Skeletal muscle cell (primary cell): ENCODE measurements around the gene RABL2B.
"Not testable (repeated sequence)": the region's sequence is repeated elsewhere in the genome, so short reads cannot be mapped to it uniquely, and the experiment has no call there.

Experiments used
- DNase-seq: peaks from one replicate; pipeline ENCODE4 v3.0.0-alpha.2; 2010; ENCODE audit warnings: low read depth
- H3K4me3 ChIP-seq: 2 replicates; pipeline ENCODE4 v1.5.1; 2011; ENCODE audit warnings: low read depth, mild to moderate bottlenecking, control low read depth, low read length, moderate library complexity

Gene RABL2B

DNA sequence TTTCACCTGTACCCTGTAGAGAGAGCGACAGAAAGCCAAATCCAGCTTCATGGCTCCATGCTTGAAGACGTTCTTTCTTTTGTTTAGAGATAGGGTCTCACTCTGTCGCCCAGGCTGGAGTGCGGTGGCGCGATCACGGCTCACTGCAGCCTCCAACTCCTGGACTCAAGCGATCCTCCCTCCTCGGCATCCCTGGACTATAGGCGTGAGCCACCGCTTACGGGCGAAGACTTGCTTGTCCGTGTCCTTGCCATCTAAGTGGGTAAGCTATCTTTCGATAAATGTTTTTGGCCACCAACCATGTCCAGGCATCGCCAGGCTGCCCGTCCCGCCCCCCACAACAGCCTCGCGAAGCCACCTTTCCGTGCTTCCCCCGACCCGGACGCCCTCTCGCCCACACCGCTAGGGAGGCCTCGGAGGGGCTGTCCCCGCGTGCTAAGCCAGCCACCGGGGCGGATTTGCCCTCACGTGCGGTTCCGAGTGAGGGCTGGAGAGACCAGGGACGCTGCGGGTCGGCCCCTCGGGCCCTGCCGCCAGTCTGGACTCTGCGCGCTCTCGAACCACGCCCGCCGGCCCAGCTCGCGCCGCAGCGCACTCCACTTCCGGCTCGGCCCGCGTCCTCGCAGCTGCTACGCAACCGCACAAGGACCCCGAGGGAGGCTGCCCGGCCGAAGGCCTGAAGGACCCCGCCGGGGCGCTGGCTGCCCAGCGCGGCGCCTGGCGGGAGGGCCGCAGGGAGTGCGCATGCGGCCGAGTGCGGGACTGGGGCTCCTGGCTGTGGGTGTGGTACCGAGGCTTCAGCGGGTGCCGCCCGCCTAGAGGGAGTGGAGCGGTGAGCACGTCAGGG, at the start of gene RABL2B:
RABL2B (minus strand) TSS at position 604 of the 847 bp plus-strand sequence. CDS start 1,342 bp downstream, outside the sequence.
- peak; percentile 57 for DNase-seq
- H3K4me3 ChIP-seq: peak within 1 kb of the TSS; percentile 52

DNA sequence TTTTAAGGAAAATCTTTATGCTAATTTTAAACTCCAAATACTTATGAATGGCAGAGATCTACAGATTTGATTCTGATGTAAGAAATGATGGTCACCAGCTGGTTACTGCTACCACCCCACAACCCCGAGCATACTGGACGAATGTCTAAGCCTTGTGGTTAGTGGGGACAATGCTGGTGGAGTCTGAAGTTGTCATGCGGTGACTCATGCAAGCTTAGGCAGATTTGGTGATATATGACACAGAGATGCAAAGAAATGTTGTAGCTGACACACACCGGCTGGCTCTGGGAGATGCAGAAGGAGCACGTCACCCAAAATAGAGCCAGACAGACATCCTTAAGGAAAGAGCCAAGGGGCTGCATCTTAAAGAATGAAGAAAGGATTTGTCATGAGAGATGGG, 3.5 kb upstream of the RABL2B start:
- H3K4me3 ChIP-seq, DNase-seq: not testable (repeated sequence)

DNA sequence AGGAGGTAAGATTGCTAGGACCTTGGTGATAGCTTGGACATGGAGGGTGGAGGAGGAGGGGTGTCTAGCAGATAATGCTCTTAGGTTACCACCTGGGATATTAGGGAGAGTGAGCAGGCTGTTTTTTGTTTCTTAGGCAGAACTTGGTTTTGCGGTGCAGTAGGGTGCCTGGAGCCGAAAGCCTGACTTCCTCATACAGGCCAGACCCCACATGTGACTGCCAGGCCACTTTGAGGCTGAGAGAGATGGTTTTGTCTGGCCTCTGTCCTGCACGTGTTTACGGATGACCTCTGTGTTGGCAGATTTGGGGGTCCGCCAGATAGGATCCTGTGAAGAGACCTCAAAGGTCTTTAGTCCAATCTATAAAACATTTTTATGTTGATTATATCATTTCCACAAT, 1.9 kb upstream of the RABL2B start:
- DNase-seq, H3K4me3 ChIP-seq: not testable (repeated sequence)

DNA sequence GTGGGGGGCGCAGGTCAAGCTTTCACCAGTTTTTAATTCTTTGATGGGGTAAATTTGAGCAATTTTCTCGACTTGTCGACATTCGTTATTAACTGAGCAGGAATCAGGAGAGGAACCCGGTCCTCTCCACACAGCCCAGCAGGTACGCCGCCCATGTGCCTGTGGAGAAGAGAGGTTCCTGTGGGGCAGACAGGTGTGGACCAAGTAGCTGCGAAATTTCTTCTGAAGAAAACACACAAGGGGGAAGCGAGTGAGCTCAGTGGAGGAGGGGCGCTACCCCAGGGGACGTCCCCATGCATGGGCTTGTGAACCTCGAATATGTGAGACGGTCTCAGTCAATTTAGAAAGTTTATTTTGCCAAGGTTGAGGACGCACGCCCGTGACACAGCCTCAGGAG, 442 bp upstream of the RABL2B start:
- peak overlapping the region; percentile 51 for H3K4me3 ChIP-seq
- DNase-seq: not testable (repeated sequence)

DNA sequence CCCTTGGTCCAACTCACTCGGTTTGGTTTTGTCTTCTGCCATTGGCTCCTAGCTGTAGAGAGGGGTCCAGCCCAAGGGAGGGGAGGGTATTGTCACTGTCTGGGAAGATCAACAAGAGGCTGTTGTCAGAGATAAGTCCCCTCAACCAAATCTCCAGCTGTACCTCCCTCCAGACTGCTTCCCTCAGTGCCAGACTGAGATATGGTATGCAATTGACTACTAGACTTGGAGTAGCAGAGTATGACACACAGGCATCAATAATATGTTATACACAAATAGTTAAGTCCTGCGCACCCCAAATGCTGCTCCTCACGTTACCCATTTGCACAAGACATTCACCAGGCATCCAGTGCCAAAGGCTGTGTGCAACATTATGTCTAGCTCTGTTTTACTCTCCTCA, 1.2 kb downstream of the RABL2B start:
- H3K4me3 ChIP-seq, DNase-seq: not testable (repeated sequence)

DNA sequence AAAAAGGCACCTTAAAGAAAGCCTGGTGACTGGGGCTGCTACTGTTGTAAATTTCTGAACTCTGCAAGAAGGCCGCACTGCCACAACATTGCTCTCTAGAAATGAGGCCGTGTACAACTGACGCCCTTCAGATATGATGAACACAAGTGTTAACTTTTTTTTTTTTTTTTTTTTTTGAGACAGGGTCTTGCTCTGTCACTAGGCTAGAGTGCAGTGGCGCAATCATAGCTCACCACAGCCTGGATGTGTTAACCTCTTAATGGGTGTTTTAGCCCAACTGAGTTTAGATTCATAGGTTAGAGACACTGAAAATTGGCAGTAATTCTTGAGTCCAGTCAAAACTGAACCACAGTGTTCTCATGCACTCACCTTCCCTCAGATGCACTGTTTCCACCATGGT, 3.2 kb downstream of the RABL2B start:
- not testable (repeated sequence) for DNase-seq, H3K4me3 ChIP-seq

DNA sequence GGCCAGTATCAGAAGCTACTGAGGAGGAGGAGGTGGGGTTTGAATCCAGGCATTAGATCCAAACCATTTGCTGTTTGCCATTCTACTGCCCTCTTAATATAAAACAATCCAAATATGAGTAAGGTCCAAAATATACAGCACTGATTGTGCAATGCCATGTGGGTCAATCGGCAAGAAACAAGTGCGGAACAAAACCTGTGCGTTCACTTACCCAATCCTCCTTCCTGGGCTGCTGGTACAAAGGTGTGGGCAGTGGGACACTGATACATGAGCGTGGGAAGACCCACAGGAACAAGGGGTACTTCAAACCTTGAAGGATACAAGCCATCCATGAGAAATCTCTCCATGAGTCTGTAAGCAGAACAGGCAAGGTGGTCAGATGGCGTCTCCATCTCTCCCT, 5.8 kb downstream of the RABL2B start:
- not testable (repeated sequence) for DNase-seq, H3K4me3 ChIP-seq

DNA sequence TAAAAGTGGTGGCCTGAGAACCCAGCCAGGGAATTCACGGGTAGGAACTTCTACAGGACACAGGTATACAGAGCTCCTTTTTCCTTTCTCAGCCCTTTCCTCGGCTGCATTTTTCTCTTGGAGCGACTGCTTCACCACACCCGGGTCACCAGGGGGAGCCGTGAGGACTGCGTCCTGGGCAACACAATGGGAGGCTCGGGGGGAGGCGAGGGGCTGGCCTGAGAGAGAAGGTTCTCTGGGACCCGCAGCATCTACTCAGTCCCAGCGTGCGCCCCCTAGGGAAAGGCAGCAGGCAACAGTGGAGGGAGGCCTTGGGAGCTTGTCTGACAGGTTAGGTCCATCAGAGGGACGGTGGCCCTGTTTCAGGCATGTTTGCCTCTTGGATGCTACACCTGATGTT, 8.3 kb downstream of the RABL2B start:
- not testable (repeated sequence) for H3K4me3 ChIP-seq, DNase-seq

DNA sequence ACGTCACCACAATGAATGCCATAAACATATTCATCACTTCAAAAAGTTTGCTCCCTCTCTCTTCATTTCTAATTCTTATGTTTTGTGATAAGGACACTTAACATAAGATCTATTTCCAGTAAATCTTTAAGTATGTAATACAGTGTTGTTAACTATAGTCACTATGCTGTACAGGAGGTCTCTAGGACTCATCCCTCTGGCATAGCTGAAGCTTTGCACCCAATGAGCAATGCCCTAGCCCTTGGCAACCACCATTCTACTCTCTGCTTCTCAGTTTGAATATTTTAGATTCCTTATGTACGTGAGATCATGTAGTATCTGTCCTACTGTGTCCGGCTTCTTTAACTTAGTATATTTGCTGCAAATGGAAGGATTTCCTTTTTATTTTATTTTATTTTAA, 19.1 kb downstream of the RABL2B start:
- H3K4me3 ChIP-seq, DNase-seq: not testable (repeated sequence)

DNA sequence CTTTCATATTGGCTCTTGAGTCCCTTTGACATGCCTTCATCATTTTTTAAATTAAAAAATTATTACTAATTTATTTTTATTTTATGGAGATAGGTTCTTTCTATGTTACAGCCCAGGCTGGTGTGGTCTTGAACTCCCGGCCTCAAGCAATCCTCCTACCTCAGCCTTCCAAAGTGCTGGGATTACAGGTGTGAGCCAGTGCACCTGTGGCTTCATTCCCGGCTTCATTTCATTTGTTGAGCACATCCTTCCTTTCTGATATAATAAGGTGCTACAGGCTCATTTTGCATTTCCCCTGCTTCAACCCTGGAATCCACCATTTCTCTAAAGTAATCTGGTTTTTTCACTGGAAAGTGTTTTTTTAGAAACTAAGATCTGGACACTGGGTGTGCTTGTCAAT, 21.6 kb downstream of the RABL2B start:
- DNase-seq, H3K4me3 ChIP-seq: not testable (repeated sequence)

DNA sequence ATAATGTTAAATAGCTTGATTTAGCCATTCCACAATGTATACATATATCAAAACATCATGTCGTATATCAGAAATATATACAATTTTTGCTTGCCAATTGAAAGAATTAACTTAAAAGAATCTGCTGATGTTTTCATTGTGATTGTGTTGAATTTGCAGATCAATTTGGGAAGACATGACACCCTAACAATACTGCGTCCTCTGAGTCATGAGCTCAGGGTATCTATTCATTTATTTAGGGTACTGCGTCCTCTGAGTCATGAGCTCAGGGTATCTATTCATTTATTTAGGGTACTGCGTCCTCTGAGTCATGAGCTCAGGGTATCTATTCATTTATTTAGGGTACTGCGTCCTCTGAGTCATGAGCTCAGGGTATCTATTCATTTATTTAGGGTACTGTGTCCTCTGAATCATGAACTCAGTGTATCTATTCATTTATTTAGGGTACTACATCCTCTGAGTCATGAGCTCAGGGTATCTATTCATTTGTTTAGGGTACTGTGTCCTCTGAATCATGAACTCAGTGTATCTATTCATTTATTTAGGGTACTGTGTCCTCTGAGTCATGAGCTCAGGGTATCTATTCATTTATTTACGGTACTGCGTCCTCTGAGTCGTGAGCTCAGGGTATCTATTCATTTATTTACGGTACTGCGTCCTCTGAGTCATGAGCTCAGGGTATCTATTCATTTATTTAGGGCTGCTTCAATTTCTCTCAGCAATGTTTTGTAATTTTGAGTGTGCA, 23.7 kb downstream of the RABL2B start:
- DNase-seq: peak; percentile 16
- H3K4me3 ChIP-seq: not testable (repeated sequence)

DNA sequence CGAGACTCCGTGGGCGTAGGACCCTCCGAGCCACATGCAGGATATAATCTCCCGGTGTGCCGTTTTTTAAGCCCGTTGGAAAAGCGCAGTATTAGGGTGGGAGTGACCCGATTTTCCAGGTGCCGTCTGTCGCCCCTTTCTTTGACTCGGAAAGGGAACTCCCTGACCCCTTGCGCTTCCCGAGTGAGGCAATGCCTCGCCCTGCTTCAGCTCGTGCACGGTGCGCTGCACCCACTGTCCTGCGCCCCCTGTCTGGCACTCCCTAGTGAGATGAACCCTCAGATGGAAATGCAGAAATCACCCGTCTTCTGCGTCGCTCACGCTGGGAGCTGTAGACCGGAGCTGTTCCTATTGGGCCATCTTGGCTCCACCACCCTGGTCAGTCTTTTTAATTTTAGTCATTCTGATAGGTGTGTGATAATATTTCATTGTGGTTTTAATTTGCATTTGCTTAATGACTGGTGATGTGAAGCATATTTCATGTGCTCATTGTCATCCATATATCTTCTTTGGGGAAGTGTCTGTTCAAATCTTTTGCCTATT, 26.4 kb downstream of the RABL2B start:
- not testable (repeated sequence) for DNase-seq
- peak overlapping the region; percentile 55 for H3K4me3 ChIP-seq

DNA sequence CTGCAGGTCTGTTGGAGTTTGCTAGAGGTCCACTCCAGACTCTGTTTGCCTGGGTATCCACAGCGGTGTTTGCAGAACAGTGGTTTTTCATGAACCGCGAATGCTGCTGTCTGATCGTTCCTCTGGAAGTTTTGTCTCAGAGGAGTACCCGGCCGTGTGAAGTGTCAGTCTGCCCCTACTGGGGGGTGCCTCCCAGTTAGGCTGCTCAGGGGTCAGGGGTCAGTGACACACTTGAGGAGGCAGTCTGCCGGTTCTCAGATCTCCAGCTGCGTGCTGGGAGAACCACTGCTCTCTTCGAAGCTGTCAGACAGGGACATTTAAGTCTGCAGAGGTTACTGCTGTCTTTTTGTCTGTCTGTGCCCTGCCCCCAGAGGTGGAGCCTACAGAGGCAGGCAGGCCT, 27.0 kb downstream of the RABL2B start:
- DNase-seq, H3K4me3 ChIP-seq: not testable (repeated sequence)

DNA sequence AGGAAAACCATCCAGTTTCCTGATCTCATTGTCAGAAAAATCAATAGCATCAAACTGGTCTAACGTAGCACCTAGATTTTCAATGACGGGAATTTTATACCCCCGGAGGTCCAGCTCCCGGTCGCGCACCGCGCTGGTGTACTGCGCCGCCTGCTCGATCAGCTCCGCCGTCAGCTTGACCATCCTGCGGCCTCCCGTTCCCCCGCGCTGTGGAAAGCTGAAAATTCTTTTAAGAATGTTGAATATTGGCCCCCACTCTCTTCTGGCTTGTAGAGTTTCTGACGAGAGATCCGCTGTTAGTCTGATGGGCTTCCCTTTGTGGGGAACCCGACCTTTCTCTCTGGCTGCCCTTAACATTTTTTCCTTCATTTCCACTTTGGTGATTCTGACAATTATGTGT, 28.2 kb downstream of the RABL2B start:
- H3K4me3 ChIP-seq, DNase-seq: not testable (repeated sequence)

DNA sequence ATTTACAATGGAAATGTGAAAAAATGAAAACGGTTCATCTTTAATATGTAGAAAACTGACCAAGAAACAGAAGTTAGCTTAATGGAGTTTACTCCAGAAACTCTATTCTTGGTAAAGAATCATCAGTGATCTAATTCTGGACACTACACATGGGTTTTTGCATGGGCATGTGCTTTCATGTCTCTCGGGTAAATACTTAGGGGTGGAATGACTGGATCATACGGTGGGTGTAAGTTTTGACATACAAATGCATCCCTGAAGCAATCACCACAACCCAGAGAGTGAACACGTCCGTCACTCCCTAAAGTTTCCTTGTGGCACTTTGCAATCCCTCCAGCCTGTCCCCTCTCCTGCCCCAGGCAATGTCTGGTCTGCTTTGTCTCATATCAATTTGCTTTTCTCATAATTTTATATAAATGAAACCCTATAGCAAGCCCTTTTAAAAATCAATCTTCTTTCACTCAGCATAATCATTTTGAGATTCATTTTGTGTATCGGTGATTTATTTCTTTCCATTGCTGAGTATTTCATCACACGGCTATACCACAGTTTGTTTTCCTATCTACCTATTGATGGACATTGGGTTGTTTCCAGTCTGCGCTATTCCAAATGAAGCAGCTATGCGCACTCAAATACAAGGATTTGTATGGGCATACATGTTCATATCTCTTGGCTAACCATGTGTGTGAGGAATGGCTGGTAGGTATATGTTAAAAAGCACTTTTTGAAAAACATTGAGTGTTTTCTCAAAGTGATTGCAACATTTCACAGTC, 33.9 kb downstream of the RABL2B start:
- DNase-seq, H3K4me3 ChIP-seq: not testable (repeated sequence)

DNA sequence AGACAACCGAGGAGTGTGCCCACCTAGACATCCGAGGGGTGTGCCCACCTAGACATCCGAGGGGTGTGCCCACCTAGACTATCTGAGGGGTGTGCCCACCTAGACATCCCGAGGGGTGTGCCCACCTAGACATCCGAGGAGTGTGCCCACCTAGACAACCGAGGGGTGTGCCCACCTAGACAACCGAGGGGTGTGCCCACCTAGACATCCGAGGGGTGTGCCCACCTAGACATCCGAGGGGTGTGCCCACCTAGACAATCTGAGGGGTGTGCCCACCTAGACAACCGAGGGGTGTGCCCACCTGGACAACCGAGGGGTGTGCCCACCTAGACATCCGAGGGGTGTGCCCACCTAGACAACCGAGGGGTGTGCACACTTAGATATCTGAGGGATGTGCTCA, 34.8 kb downstream of the RABL2B start:
- DNase-seq: not testable (repeated sequence)

DNA sequence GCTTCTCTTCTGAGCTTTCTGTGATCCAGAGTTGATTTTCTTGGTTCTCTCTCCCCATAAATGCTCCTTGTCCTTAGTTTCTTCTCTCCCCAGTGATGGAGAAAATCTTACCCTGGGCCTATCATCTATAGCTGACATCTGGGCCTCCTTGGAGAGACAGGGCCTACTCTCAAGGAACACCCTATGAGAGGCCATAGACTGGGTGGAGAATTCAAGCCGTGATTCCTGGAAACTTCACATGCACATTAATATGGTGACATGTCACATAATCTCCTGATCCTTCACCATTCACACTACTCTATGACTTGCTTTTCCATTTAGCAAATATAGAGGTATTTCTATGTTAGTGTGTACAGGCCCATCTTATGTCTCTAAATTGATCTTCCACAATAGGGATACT, 35.9 kb downstream of the RABL2B start:
- not testable (repeated sequence) for H3K4me3 ChIP-seq, DNase-seq

More for the DNA sequence above, 34.8 kb downstream of the RABL2B start:
- H3K4me3 ChIP-seq: not testable (repeated sequence)

DNA sequence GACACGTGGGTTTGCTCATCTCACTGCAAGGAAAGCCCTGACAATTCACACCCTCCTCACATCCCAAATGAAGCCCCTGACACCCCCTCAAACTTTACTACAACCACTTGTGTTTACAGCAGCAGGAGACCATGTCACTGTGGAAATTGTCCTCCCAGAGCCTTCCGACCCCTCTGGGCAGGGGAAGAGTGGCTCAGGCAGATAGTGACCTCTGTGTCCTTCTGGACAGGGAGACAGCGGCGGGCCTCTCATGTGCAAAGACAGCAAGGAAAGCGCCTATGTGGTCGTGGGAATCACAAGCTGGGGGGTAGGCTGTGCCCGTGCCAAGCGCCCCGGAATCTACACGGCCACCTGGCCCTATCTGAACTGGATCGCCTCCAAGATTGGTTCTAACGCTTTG, 39.0 kb downstream of the RABL2B start:
- H3K4me3 ChIP-seq, DNase-seq: not testable (repeated sequence)

DNA sequence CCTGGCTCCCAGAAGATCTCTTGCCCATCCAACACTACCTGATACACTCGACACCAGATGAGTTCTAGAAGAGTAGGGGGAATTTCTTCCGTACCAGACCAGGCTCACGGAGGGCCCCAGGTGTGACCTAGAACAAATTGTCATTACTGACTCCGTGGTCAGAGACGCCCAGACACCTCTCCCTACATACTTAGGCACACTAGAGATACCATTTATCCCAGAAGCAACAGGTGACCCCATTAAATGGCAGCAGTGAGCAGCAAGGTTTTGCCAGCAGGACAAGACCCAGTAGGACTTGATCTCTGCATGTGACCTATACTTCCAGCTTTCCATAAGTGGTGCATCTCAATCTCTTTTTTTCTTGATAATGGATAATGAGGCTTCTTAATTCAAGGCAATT, 42.7 kb downstream of the RABL2B start:
- not testable (repeated sequence) for H3K4me3 ChIP-seq, DNase-seq
